A673 (cell line): ENCODE results near the gene SDHC. TPM values are rescaled to one million over a fixed set of nuclear protein-coding genes. Genes with fewer than 3 reads are reported as not detected.

Experiments
- BruUV-seq: library from RNA; stranded (reverse); fragments of 400-500 nt; replicated peaks from 2 replicates; lab custom pipeline; 2021; lab: Mats Ljungman, UMichigan
- CTCF ChIA-PET: fragments of 300-600 bp; sonication (Branson Sonifier 250); formaldehyde crosslinking; loops from one replicate; lab custom pipeline; 2022; ENCODE audit warnings: antibody characterized with exemption; lab: Charles Lee
- POLR2A ChIA-PET: fragments of 300-600 bp; sonication (Branson Sonifier 250); formaldehyde crosslinking; loops from one replicate; lab custom pipeline; 2022; ENCODE audit warnings: antibody characterized with exemption; ENCODE audit not compliant: low non-redundant PET; lab: Charles Lee
- DNase-seq: peaks from one replicate; pipeline ENCODE4 v3.0.0-alpha.2; 2015; ENCODE audit warnings: low spot score
- H3K27ac ChIP-seq: fragments of 200-600 bp; sonication (generic); 2 replicates; pipeline ENCODE4 v1.5.1; 2016; ENCODE audit warnings: mixed run types, low read depth, mild to moderate bottlenecking, mixed read lengths, antibody characterized with exemption, low read length; ENCODE audit not compliant: poor library complexity, severe bottlenecking
- H3K27me3 ChIP-seq: fragments of 200-600 bp; sonication (generic); replicated peaks from 2 replicates; pipeline ENCODE4 v1.6.1; 2017; ENCODE audit warnings: mixed run types, low read depth, mild to moderate bottlenecking, mixed read lengths, antibody characterized with exemption, low read length; ENCODE audit not compliant: insufficient read depth, poor library complexity
- H3K36me3 ChIP-seq: fragments of 200-600 bp; sonication (generic); 2 replicates; pipeline ENCODE4 v1.6.1; 2016; ENCODE audit warnings: mixed run types, mild to moderate bottlenecking, mixed read lengths, antibody characterized with exemption, low read length; ENCODE audit not compliant: insufficient read depth, poor library complexity, severe bottlenecking
- H3K4me1 ChIP-seq: fragments of 200-600 bp; sonication (generic); 2 replicates; pipeline ENCODE4 v1.6.1; 2017; ENCODE audit warnings: mixed run types, mild to moderate bottlenecking, mixed read lengths, antibody characterized with exemption, low read length; ENCODE audit not compliant: insufficient read depth, poor library complexity, severe bottlenecking
- H3K4me3 ChIP-seq: fragments of 200-600 bp; sonication (generic); 2 replicates; pipeline ENCODE4 v1.5.1; 2016; ENCODE audit warnings: low read depth, mixed run types, mild to moderate bottlenecking, mixed read lengths, low read length; ENCODE audit not compliant: poor library complexity, severe bottlenecking
- H3K9me3 ChIP-seq: fragments of 200-600 bp; sonication (generic); 2 replicates; pipeline ENCODE4 v1.6.1; 2016; ENCODE audit warnings: mixed run types, low read depth, mild to moderate bottlenecking, mixed read lengths, antibody characterized with exemption, low read length; ENCODE audit not compliant: poor library complexity, severe bottlenecking
- EZH2 ChIP-seq: fragments of 200-600 bp; sonication (generic); IDR thresholded peaks from 2 replicates; pipeline ENCODE4 v1.6.1; 2017; ENCODE audit warnings: borderline replicate concordance, low read depth, mild to moderate bottlenecking, mixed read lengths, antibody characterized with exemption, low read length; ENCODE audit not compliant: poor library complexity, severe bottlenecking
- intact Hi-C: fragments of 100-400 bp; cut with micrococcal nuclease; formaldehyde crosslinking; loops from one replicate; pipeline ENCODE4 v1.10.0; 2022; ENCODE audit not compliant: unreplicated experiment
- total RNA-seq: library from RNA; stranded (reverse); gene quantifications from 2 replicates; pipeline ENCODE4 v1.2.3, GENCODE V29; 2021
- TF ChIP-seq, protein P1 (sequence below): fragments of 300-800, 200-600 bp; sonication (generic); conservative IDR thresholded peaks from 2 replicates; pipeline ENCODE4 v1.5.1; 2017; ENCODE audit warnings: low read depth, mild to moderate bottlenecking, antibody characterized with exemption, low read length, moderate library complexity, mixed read lengths

Gene SDHC
- total RNA-seq, 1 experiment from 2014 or later = 228 TPM

DNA sequence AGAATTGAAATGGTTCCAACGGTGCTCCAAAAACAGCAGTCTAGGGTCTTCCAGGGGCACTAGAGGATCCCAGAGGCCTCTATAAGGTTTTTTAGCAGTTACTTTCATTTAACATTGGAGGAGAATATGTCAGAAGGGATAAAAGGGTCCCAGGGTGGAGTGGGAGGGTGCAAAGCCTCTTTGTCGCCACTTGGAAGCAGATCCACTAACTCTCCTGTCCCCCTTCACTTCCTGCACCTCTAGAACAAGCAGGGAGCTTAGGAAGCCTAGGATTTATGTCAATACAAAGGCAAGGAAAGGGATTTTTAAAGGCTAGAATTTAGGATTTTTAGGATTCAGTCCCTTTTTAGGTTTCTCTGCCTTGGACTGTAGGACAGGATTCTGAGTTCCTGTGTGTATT lies 47.3 kb upstream of the SDHC start:
- DNase-seq = no peak
- Histone ChIP-seq H3K4me1 (no peaks in the 10 kb centered on the region), H3K27me3 (no peaks in the 10 kb centered on the region), H3K27ac (no peak overlapping the region), H3K4me3 (no peak overlapping the region), H3K36me3 (no peaks in the 10 kb centered on the region), H3K9me3 (no peaks in the 10 kb centered on the region)
- ChIA-PET POLR2A (no interaction called here), CTCF (interaction anchor here (1.1 kb wide), 1 partner anchor 41 kb away, joined by 4 read pairs; the partner anchor contains the start of gene TOMM40L)
- intact Hi-C loops = no loop called here
- TF ChIP-seq EZH2 = no peak
- TF ChIP-seq, protein P1, sequence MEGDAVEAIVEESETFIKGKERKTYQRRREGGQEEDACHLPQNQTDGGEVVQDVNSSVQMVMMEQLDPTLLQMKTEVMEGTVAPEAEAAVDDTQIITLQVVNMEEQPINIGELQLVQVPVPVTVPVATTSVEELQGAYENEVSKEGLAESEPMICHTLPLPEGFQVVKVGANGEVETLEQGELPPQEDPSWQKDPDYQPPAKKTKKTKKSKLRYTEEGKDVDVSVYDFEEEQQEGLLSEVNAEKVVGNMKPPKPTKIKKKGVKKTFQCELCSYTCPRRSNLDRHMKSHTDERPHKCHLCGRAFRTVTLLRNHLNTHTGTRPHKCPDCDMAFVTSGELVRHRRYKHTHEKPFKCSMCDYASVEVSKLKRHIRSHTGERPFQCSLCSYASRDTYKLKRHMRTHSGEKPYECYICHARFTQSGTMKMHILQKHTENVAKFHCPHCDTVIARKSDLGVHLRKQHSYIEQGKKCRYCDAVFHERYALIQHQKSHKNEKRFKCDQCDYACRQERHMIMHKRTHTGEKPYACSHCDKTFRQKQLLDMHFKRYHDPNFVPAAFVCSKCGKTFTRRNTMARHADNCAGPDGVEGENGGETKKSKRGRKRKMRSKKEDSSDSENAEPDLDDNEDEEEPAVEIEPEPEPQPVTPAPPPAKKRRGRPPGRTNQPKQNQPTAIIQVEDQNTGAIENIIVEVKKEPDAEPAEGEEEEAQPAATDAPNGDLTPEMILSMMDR = no peak
- BruUV-seq = no TSS peak

DNA sequence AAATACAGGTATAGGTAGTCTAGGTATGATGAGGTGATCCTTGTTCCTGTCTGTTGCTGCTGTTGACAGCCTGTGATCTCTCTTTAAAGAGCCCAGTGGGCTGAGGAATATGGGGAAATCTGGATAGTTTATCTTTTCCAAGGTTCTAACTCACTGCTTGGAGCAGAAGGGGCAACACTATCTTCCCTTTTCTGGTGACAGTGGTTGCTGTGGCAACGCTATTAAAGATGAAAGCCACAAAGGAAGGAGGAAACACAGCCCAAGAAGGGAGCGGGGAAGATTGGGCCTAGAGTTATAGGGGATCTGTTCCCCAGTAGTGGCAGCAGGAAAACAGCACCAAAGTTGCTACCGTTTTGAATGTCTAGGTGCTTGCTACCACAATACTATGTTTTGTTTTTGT lies 46.9 kb upstream of the SDHC start:
- POLR2A ChIA-PET = no interaction called here

DNA sequence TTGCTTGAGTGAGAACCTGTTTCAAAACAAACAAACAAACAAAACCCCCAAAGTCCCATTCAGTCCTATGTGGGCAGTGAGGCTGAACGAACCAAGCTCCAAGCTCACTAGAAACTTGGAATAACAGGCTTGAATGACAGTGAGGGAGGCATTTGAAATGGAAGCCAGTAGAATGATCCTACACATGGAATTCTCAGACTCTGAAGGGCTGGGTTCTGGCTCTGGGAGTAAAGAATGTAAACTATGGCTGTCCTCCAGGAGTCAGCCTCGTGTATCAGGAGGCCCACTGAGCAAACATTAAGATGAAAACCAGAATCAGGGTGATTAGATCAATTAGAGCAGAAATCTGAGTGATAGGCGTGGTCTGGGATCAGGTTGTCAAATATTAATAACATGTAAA lies 40.8 kb upstream of the SDHC start:
- POLR2A ChIA-PET = no interaction called here
- no peak for DNase-seq

More for the DNA sequence above, 46.9 kb upstream of the SDHC start:
- BruUV-seq = no TSS peak
- TF ChIP-seq EZH2 = no peak
- TF ChIP-seq, protein P1 = no peak
- Histone ChIP-seq H3K4me3 (no peak overlapping the region), H3K9me3 (no peaks in the 10 kb centered on the region), H3K36me3 (no peaks in the 10 kb centered on the region), H3K27ac (no peak overlapping the region), H3K4me1 (no peaks in the 10 kb centered on the region), H3K27me3 (no peaks in the 10 kb centered on the region)
- intact Hi-C loops = no loop called here
- CTCF ChIA-PET = no interaction called here
- DNase-seq = no peak

More for the DNA sequence above, 40.8 kb upstream of the SDHC start:
- CTCF ChIA-PET = no interaction called here
- no peaks in the 10 kb centered on the region for H3K9me3 ChIP-seq
- no peaks in the 10 kb centered on the region for H3K36me3 ChIP-seq
- no peak overlapping the region for H3K4me3 ChIP-seq
- intact Hi-C loops = no loop called here
- peaks cover 3% of the 10 kb centered on the region for H3K27me3 ChIP-seq
- no peak overlapping the region for H3K27ac ChIP-seq
- no peak for TF ChIP-seq EZH2
- TF ChIP-seq, protein P1 = no peak
- H3K4me1 ChIP-seq = no peaks in the 10 kb centered on the region
- BruUV-seq = no TSS peak
